Lung (tissue), 12 donors: ENCODE results near the gene STAC. TPM values are rescaled to one million over a fixed set of nuclear protein-coding genes. Genes with fewer than 3 reads are reported as not detected.
"Not testable (repeated sequence)": the region's sequence is repeated elsewhere in the genome, so short reads cannot be mapped to it uniquely, and the experiment has no call there.

ENCODE experiments used
- ATAC-seq: fragments of 200-7000 bp; cut with Tn5 transposase; one replicate; pipeline ENCODE4 v1.9.1; 2020; ENCODE audit warnings: moderate number of reproducible peaks; ENCODE audit not compliant: insufficient read depth, low FRiP score
- DNase-seq, 3 donors: peaks; one replicate each; pipeline ENCODE4 v3.0.0-alpha.2; 2013 to 2017
- H3K27ac ChIP-seq, 2 donors: one replicate each; pipeline ENCODE4 v1.5.1; 2013; ENCODE audit warnings: mild to moderate bottlenecking in 2 of 2, moderate library complexity in 2 of 2, control low read depth in 1 of 2, inconsistent platforms in 1 of 2, low read depth in 1 of 2, low read length in 1 of 2
- H3K27me3 ChIP-seq, 3 donors: one replicate each; pipeline ENCODE4 v1.5.1; 2013; ENCODE audit warnings: low read length in 2 of 3; ENCODE audit not compliant: control insufficient read depth in 3 of 3, insufficient read depth in 3 of 3
- H3K36me3 ChIP-seq, 4 donors: one replicate each; pipeline ENCODE4 v1.5.1; 2013; ENCODE audit warnings: low read length in 4 of 4, mild to moderate bottlenecking in 1 of 4, moderate library complexity in 1 of 4; ENCODE audit not compliant: control insufficient read depth in 4 of 4, insufficient read depth in 4 of 4
- H3K4me1 ChIP-seq, 5 donors: one replicate each; pipeline ENCODE4 v1.5.1; 2013; ENCODE audit warnings: low read length in 5 of 5, mild to moderate bottlenecking in 2 of 5, moderate library complexity in 1 of 5; ENCODE audit not compliant: control insufficient read depth in 5 of 5, insufficient read depth in 5 of 5
- H3K4me3 ChIP-seq: one replicate; pipeline ENCODE4 v1.5.1; 2013; ENCODE audit warnings: mild to moderate bottlenecking, control low read depth, moderate library complexity
- H3K9ac ChIP-seq, 2 donors: one replicate each; pipeline ENCODE4 v1.5.1; 2013; ENCODE audit warnings: low read length in 2 of 2, control low read depth in 1 of 2; ENCODE audit not compliant: insufficient read depth in 1 of 2
- H3K9me3 ChIP-seq, 4 donors: one replicate each; pipeline ENCODE4 v1.5.1; 2013; ENCODE audit warnings: low read length in 3 of 4, mild to moderate bottlenecking in 1 of 4, moderate library complexity in 1 of 4; ENCODE audit not compliant: control insufficient read depth in 4 of 4, insufficient read depth in 3 of 4
- WGBS, 2 donors: extraction: QIAGEN DNeasy Blood & Tissue Kit; methylation state at CpG; one replicate each; pipeline ENCODE4 v1.1.7; 2013; 5-methylcytosine and 5-hydroxymethylcytosine counted together
- polyA plus RNA-seq, 2 donors: library from polyadenylated mRNA; stranded (reverse); fragments of 200-250 nt; gene quantifications; one replicate each; pipeline ENCODE4 v1.2.1, GENCODE V29; 2013
- total RNA-seq, 2 donors: library from RNA; depleted of rRNA in 1 of 2; stranded (reverse); fragments of >200 nt in 1 of 2; gene quantifications; one replicate each; pipeline ENCODE4 v1.2.1, GENCODE V29; 2014 to 2021
- TF ChIP-seq, protein P1 (sequence below): IDR thresholded peaks from 2 replicates; pipeline ENCODE4 v1.5.1; 2012; ENCODE audit warnings: mild to moderate bottlenecking; ENCODE audit errors: control extremely low read depth, extremely low read depth
- donor health status: control.
- donor health status: control.
- donor health status: Bipolar disorder and iron deficiency.
- donor health status: healthy.
- donor health status: DM: yes; HTN: yes; CAD: no.

The STAC gene
- total and polyA plus RNA-seq, 4 donors = 1.3 to 17.2 (median 5.7) TPM

DNA sequence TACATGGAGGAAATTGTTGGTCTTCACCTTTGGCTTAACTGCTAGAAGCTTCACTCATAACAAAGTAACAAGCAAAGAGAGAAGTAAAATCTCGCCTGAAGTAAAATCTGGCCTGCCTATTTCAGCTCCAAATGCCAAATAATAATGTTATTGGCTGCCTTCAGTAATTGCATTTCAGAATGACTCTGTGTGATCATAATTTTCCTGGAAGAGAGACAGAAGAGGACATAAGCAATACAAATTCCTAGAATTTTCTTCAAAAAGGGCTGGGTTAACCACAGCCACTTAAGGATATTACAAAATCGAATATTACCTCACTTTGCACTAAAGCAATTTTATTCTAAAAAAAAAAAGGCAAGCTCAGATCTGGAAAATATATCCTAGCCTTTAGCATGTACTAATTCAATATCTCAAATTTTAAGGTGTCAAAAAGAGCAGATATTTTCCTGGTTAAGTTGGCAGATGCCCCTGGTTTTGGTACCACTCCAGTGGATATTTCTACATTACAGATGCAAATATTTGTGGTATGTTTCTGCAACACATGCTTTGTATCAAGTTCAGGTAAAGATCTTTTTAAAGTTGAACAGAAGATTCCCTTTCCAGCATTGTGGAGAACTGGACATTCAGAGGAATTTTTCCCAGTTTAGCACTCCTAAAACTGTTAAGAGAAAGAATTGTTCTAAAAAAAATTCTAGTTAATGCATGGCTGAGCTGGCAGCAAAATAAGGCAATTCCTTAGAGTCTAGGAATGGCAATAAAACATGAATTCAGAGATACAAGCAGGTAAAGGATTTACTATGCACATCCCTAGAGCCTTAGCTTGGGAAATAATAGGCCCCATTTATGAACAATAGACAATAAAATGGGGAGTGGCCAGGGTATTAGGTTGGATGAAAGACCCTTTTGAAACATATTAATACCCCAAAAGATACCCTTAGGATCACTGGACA lies 116.7 kb downstream of the STAC start:
- DNase-seq = peak in 2 of 3 donors; percentile 57 to 73
- Histone ChIP-seq H3K36me3 (no peaks in the 10 kb centered on the region), H3K27ac (no peak overlapping the region), H3K4me3 (no peak overlapping the region), H3K27me3 (no peaks in the 10 kb centered on the region), H3K9ac (no peak overlapping the region), H3K4me1 (peaks cover 0 to 14% (median 0%) of the 10 kb centered on the region in 5 donors), H3K9me3 (no peaks in the 10 kb centered on the region)
- peak; percentile 38 for ATAC-seq
- TF ChIP-seq, protein P1, sequence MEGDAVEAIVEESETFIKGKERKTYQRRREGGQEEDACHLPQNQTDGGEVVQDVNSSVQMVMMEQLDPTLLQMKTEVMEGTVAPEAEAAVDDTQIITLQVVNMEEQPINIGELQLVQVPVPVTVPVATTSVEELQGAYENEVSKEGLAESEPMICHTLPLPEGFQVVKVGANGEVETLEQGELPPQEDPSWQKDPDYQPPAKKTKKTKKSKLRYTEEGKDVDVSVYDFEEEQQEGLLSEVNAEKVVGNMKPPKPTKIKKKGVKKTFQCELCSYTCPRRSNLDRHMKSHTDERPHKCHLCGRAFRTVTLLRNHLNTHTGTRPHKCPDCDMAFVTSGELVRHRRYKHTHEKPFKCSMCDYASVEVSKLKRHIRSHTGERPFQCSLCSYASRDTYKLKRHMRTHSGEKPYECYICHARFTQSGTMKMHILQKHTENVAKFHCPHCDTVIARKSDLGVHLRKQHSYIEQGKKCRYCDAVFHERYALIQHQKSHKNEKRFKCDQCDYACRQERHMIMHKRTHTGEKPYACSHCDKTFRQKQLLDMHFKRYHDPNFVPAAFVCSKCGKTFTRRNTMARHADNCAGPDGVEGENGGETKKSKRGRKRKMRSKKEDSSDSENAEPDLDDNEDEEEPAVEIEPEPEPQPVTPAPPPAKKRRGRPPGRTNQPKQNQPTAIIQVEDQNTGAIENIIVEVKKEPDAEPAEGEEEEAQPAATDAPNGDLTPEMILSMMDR = no peak
- 28 to 34% methylated on average over 2 of the region's 2 CpGs for WGBS, 2 donors

GRCh38 chr3:36500053-36500452 lies 119.7 kb downstream of the STAC start:
- not testable (repeated sequence) for ATAC-seq, H3K4me3 ChIP-seq, H3K9ac ChIP-seq, H3K27ac ChIP-seq, H3K36me3 ChIP-seq, H3K27me3 ChIP-seq, DNase-seq, H3K9me3 ChIP-seq, H3K4me1 ChIP-seq
- 93 to 100% methylated on average over 2 of the region's 2 CpGs for WGBS, 2 donors

DNA sequence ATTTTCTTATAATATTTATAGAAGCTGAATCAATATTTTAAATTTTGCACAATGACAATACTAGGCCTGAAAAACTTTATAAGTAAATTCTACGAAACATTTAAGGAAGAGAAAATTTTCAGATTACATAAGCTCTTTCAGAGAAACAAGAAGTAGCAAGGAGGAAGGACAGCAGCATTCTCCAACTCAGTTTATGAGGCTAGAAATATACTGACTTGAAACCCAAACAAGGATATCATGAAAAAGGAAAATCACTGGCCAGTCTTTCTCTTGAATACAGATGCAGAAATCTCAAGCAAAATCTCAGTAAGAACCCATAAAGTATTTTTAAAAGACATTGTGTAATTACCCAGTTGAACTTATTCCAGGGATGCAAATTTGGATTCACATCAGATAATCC lies 121.3 kb downstream of the STAC start:
- DNase-seq (no peak), ATAC-seq (no peak)
- TF ChIP-seq, protein P1 = no peak
- H3K9ac ChIP-seq = no peak overlapping the region
- H3K4me3 ChIP-seq = no peak overlapping the region
- WGBS, 2 donors = 38 to 80% methylated on average over 1 of the region's 1 CpG
- peaks cover 0 to 5% (median 0%) of the 10 kb centered on the region in 5 donors for H3K4me1 ChIP-seq
- no peaks in the 10 kb centered on the region for H3K27me3 ChIP-seq
- peaks cover 0 to 2% (median 0%) of the 10 kb centered on the region in 4 donors for H3K9me3 ChIP-seq
- H3K36me3 ChIP-seq = no peaks in the 10 kb centered on the region
- no peak overlapping the region for H3K27ac ChIP-seq

- H3K4me3 ChIP-seq = no peak overlapping the region
- H3K36me3 ChIP-seq = no peaks in the 10 kb centered on the region
- no peaks in the 10 kb centered on the region for H3K27me3 ChIP-seq
- no peak for ATAC-seq
- H3K9ac ChIP-seq = no peak overlapping the region
- no peak for DNase-seq
- H3K27ac ChIP-seq = no peak overlapping the region
- no peaks in the 10 kb centered on the region for H3K4me1 ChIP-seq
- TF ChIP-seq, protein P1 = no peak
- WGBS, 2 donors = 84 to 97% methylated on average over 2 of the region's 2 CpGs
- H3K9me3 ChIP-seq = peaks cover 0 to 2% (median 0%) of the 10 kb centered on the region in 4 donors
These were observed 125.1 kb downstream of the STAC start for GRCh38 chr3:36505393-36505792.
